Body of pancreas (tissue), 4 donors: ENCODE data around the gene ABCF1. TPM values are rescaled to one million over a fixed set of nuclear protein-coding genes. Genes with fewer than 3 reads are reported as not detected.

Source experiments
- ATAC-seq: fragments of 150-250 bp; one replicate; pipeline ENCODE4 v1.9.1; 2016
- DNase-seq, 4 donors: peaks; one replicate each; pipeline ENCODE4 v3.0.0-alpha.2; 2019
- H3K27ac ChIP-seq, 4 donors: fragments of 200-600 bp; sonication (generic); 1 replicate in 3 of 4; 2 replicates in 1 of 4; pipeline versions ENCODE4 v1.5.1 to v1.6.1; 2016 to 2019; ENCODE audit warnings: mild to moderate bottlenecking in 1 of 4, mixed read lengths in 1 of 4, moderate library complexity in 1 of 4
- H3K27me3 ChIP-seq, 2 donors: fragments of 200-600 bp; sonication (generic); one replicate each; pipeline ENCODE4 v1.6.0; 2016; ENCODE audit warnings: mild to moderate bottlenecking in 1 of 2
- H3K36me3 ChIP-seq, 2 donors: fragments of 200-600 bp; sonication (generic); replicated peaks in 1 of 2; 2 replicates each; pipeline ENCODE4 v1.5.1; 2016; ENCODE audit warnings: low read depth in 2 of 2; ENCODE audit not compliant: insufficient read depth in 1 of 2
- H3K4me1 ChIP-seq: fragments of 200-600 bp; sonication (generic); one replicate; pipeline ENCODE4 v1.6.0; 2016
- H3K4me3 ChIP-seq, 2 donors: fragments of 200-600 bp; sonication (generic); 1 replicate in 1 of 2; 2 replicates in 1 of 2; pipeline ENCODE4 v1.5.1; 2016 to 2019
- H3K9me3 ChIP-seq, 3 donors: fragments of 200-600 bp; sonication (generic); 1 replicate in 2 of 3; 2 replicates in 1 of 3; pipeline ENCODE4 v1.5.1; 2016
- CTCF ChIP-seq, 7 experiments: fragments of 450-650 bp in 4 of 7; fragments of 200-600 bp in 3 of 7; sonication (generic) in 3 of 7; IDR thresholded peaks; one replicate each; pipeline ENCODE4 v1.5.1; 2016 to 2019; ENCODE audit warnings: antibody characterized with exemption in 7 of 7
- POLR2A ChIP-seq, 3 donors: fragments of 450-650 bp; IDR thresholded peaks; one replicate each; pipeline ENCODE4 v1.6.1; 2016; ENCODE audit warnings: antibody characterized with exemption in 3 of 3, mild to moderate bottlenecking in 2 of 3
- WGBS, 2 donors: methylation state at CpG; one replicate each; pipeline ENCODE4 v1.1.5; 2017; 5-methylcytosine and 5-hydroxymethylcytosine counted together
- intact Hi-C: fragments of 100-400 bp; cut with DNase I; formaldehyde crosslinking; loops from one replicate; pipeline ENCODE4 v1.15.1; 2023
- total RNA-seq, 2 donors: library from RNA; depleted of rRNA; stranded (reverse); fragments of >200 nt; gene quantifications; one replicate each; pipeline ENCODE4 v1.1.0, GENCODE V29; 2016

Gene ABCF1
- total RNA-seq, 2 donors from 2014 or later: 27.0 to 37.6 TPM

- WGBS, 2 donors: 20 to 23% methylated on average over 4 of the region's 4 CpGs
- peaks cover 2 to 6% of the 10 kb centered on the region in 2 donors for H3K36me3 ChIP-seq
- H3K27me3 ChIP-seq: no peaks in the 10 kb centered on the region
- H3K9me3 ChIP-seq: no peaks in the 10 kb centered on the region
- ATAC-seq: no peak
- no peak for DNase-seq
- intact Hi-C loops: no loop called here
- H3K4me3 ChIP-seq: no peak overlapping the region
- TF ChIP-seq POLR2A (IDR thresholded peaks at IDR 0.05) (no peak), CTCF (IDR thresholded peaks at IDR 0.05) (no peak)
- no peak overlapping the region for H3K27ac ChIP-seq
- peaks cover 41% of the 10 kb centered on the region for H3K4me1 ChIP-seq
Measured at GRCh38 chr6:30573113-30573512, 1.9 kb downstream of the ABCF1 start.

- no peak overlapping the region for H3K4me3 ChIP-seq
- ATAC-seq (no peak), DNase-seq (no peak)
- H3K36me3 ChIP-seq: peaks cover 16 to 37% of the 10 kb centered on the region in 2 donors
- 90 to 92% methylated on average over 8 of the region's 8 CpGs for WGBS, 2 donors
- intact Hi-C loops: no loop called here
- no peak overlapping the region for H3K27ac ChIP-seq
- H3K4me1 ChIP-seq: peaks cover 13% of the 10 kb centered on the region
- no peaks in the 10 kb centered on the region for H3K27me3 ChIP-seq
- no peaks in the 10 kb centered on the region for H3K9me3 ChIP-seq
- TF ChIP-seq POLR2A (IDR thresholded peaks at IDR 0.05): no peak
- no peak for TF ChIP-seq CTCF (IDR thresholded peaks at IDR 0.05)
Measured at GRCh38 chr6:30578051-30578450, 6.8 kb downstream of the ABCF1 start.

GRCh38 chr6:30583921-30584320 is 12.7 kb downstream of the ABCF1 start:
- peaks cover 30 to 70% of the 10 kb centered on the region in 2 donors for H3K36me3 ChIP-seq
- 90 to 96% methylated on average over 5 of the region's 5 CpGs for WGBS, 2 donors
- TF ChIP-seq POLR2A (IDR thresholded peaks at IDR 0.05) (no peak), CTCF (IDR thresholded peaks at IDR 0.05) (no peak)

GRCh38 chr6:30589754-30590358 is 18.6 kb downstream of the ABCF1 start:
- DNase-seq: no peak
- Histone ChIP-seq H3K4me3 (no peak overlapping the region), H3K4me1 (peaks cover 14% of the 10 kb centered on the region), H3K27me3 (no peaks in the 10 kb centered on the region), H3K36me3 (peaks cover 15 to 51% of the 10 kb centered on the region in 2 donors), H3K9me3 (no peaks in the 10 kb centered on the region), H3K27ac (no peak overlapping the region)
- TF ChIP-seq CTCF (IDR thresholded peaks at IDR 0.05) (no peak), POLR2A (IDR thresholded peaks at IDR 0.05) (no peak)
- intact Hi-C loops: no loop called here
- ATAC-seq: no peak
- 85 to 89% methylated on average over 12 to 15 of the region's 15 CpGs for WGBS, 2 donors

More at GRCh38 chr6:30583921-30584320, 12.7 kb downstream of the ABCF1 start:
- ATAC-seq (no peak), DNase-seq (no peak)
- Histone ChIP-seq H3K4me3 (no peak overlapping the region), H3K27ac (no peak overlapping the region), H3K9me3 (no peaks in the 10 kb centered on the region), H3K27me3 (no peaks in the 10 kb centered on the region), H3K4me1 (no peaks in the 10 kb centered on the region)
- intact Hi-C loops: no loop called here

GRCh38 chr6:30590509-30590908 is 19.3 kb downstream of the ABCF1 start:
- intact Hi-C loops: no loop called here
- Histone ChIP-seq H3K4me1 (peaks cover 14% of the 10 kb centered on the region), H3K4me3 (no peak overlapping the region), H3K9me3 (no peaks in the 10 kb centered on the region), H3K27ac (peak overlapping the region in 1 of 4 donors; percentile 38), H3K27me3 (no peaks in the 10 kb centered on the region), H3K36me3 (peaks cover 15 to 44% of the 10 kb centered on the region in 2 donors)
- no peak for DNase-seq
- TF ChIP-seq POLR2A (IDR thresholded peaks at IDR 0.05): no peak
- no peak for TF ChIP-seq CTCF (IDR thresholded peaks at IDR 0.05)
- ATAC-seq: no peak
- WGBS, 2 donors: 67 to 74% methylated on average over 8 of the region's 8 CpGs
